HPDE6-E6E7 (cell line): Measurements from ENCODE around the gene SNX17.
"Not testable (repeated sequence)": the region's sequence is repeated elsewhere in the genome, so short reads cannot be mapped to it uniquely, and the experiment has no call there.

Source experiments
- DNase-seq: peaks from one replicate; pipeline ENCODE4 v3.0.0; 2011; ENCODE audit warnings: missing footprints; ENCODE audit errors: extremely low spot score

The SNX17 gene

DNA sequence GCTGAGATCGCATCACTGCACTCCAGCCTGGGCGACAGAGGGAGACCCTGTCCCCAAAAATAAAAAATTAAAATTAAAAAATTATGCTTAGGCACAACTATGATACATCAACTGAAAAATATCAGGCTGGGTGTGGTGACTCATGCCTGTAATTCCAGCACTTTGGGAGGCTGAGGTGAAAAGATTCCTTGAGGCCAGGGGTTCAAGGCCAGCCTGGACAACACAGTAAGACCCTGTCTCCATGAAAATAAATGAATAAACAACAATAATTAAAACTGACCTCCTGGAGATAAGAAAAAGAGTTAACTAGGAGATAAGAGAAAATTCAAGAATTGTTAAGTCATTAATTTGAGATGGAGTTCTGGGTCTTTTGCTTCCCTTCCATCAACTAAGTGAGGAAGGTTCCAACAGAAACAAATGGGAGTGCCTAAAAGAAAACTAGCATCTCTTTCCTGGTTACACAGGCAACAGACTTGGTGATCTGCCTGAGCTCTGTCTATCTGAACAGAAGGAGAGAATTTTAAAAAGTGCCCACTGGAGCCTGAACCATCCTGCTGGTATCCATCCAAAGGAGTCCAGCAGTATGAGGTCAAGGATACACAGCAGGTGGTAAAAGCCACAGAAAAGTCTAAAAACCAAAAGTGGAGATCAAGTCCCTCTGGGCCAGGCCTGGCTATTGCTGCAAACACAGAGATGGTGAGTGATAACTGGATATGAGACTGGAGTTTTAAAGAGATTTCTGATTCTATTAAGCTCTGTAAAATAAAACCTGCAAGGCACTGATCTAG is 30.1 kb downstream of the SNX17 start:
- DNase-seq = no peak

DNA sequence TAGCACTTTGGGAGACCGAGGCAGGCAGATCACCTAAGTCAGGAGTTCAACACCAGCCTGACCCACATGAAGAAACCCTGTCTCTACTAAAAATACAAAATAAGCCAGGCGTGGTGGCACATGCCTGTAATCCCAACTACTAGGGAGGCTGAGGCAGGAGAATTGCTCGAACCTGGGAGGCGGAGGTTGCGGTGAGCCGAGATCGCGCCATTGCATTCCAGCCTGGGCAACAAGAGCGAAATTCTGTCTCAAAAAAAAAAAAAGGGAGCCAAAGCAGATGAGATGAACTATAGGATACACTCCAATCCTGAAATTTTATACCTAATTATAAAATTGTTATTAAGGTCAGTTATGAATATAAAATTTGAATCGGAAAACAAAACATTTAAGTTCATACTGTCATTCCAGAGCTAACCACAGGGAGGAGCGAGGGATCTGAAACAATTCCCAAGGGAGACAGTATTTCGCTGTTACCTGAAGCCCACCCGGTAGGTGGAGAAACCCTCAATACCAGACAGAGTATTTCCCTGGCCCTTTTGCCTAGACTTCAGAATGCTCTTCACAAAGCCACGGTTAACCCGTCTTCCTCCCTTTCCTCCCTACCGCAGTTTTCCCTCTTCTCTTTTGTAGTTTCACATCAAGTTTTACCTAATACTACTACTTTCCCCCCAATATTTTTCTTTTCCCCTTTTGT is 37.5 kb downstream of the SNX17 start:
- DNase-seq = peak; percentile 38

DNA sequence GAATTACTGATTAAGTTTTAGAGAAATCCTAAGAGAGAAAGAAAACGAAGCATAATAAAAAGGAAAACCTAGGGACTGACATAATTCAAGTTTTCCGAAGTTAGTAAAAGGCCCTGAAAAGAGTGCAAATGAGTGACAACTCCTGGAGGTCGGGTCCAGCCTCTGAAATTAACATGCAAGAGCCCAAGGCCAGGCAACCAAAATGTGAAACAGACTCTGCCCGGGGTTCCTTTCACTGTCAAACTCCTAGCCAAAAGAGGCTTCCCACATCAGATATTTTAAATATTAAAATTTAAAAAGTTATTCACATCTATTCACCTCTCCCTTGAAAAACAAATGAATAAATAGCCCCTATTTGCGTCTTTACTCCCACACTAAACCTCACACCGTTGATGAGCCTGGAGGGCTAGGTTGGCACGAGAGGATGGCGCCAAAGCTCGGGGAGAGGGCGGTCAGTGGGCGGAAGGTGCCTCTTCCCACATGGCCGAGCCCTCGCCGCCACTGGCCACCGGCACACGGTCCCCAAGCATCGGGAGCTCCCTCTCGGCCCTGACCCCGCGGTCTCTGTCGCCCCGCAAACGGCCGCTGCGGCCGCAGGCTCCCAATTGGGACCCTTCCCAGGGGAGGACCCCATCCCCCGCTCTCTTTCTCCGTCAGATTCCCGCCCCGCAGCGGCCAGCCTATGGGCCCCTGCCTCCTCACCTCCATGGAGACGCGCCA is 38.3 kb downstream of the SNX17 start:
- DNase-seq = peak; percentile 14

DNA sequence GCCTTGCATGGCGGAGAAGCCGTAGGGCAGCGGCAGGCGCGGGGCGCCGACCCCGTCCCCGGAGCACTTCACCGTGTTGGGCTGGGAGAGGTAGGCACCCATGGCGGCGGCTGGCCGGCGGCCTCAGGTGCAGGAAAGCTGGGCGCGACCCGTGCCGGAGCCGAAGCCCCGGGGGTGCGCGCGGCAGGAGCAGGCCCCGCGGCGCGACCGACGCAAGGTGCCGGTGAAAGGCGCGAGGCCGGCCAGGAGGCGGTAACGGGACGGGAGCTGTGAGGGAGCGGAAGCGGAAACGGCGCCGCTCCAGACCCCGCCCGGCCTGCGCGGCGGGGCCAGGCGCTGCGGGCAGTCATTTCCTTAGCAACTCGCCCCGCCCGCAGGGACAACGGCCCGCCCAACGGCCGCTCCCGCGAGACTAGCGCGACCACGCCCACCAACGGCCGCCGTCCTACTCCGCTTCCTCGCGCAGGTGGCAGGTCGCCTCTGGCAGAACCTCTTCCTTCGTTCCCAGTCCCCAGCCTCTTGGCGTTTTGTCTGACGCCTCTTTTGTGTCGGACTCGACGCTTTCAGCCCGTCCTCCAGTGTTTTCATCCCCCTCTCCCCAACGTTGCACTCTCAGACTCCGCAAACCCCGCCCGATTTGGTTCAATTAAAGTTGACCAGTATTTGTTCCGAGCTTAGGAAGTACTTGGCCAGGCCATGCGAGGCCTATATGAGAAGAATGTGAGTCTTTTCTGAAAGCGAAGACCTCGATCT is 39.1 kb downstream of the SNX17 start, which contains the start of gene PPM1G:
TSS of gene PPM1G (minus strand) at position 271 of the 753 bp plus-strand sequence. CDS start at position 102, 169 bp downstream.
- peak; percentile 87 for DNase-seq

DNA sequence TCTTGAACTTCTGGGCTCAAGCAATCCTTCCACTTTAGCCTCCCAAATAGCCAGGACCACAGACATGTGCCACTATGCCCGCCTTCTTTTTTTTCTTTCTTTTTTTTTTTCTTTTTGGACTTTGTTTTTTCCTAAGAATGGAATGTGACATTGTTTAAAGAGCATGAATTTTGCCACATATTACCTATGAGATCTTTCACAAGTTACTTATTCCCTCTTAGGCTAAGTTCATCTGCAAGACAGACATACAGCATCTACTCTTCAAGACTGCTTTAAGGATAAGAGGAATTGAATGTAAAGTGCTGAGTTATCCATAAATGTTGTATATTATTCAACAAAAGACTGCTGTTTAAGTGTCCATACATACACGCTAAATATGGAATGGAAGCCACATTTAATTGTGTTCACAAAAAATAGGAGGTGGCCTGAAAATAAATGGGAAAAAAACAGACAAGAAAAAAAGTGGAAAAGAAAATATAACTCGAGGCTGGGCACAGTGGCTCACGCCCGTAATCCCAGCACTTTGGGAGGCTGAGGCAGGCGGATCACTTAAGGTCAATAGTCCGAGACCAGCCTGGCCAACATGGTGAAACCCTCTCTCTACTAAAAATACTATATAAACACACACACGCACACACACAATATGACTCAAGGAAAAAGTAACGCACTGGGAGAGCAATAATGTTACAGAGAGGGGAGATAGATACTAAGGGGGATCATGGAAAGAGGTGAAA is 42.2 kb downstream of the SNX17 start:
- no peak for DNase-seq

DNA sequence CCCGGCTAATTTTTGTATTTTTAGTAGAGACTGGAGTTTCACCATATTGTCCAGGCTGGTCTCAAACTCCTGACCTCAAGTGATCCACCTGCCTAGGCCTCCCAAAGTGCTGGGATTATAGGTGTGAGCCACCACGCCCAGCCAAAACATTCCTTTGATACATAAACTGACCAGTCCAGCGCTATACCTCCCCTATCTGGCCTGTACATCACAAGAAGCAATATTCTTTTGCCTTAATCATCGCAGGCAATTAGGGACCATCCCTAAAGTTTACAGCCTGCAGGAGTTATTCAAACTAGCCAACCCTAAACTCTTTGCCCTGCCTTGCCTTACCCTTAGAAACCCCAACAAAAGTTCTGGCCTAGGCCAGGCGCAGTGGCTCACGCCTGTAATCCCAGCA is 45.7 kb downstream of the SNX17 start:
- no peak for DNase-seq

DNA sequence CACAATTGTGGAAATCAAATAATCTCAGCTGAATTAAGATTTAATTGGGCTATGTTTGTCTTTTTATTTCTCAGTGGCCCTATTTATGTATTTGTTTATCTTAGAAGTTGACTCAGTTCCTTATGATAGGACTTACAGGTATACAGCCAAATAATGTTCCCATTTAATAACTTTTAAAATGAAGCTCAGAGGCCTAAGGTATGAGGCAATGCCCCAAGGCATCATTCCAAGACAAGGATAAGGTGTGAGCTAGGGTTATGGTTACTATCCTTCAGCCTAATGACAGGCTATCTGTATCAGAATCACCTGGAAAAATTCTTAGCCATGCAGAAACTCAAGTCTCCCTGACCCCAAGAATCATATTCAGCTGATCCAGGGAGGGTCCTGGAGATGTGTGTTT is 50.6 kb downstream of the SNX17 start:
- no peak for DNase-seq

DNA sequence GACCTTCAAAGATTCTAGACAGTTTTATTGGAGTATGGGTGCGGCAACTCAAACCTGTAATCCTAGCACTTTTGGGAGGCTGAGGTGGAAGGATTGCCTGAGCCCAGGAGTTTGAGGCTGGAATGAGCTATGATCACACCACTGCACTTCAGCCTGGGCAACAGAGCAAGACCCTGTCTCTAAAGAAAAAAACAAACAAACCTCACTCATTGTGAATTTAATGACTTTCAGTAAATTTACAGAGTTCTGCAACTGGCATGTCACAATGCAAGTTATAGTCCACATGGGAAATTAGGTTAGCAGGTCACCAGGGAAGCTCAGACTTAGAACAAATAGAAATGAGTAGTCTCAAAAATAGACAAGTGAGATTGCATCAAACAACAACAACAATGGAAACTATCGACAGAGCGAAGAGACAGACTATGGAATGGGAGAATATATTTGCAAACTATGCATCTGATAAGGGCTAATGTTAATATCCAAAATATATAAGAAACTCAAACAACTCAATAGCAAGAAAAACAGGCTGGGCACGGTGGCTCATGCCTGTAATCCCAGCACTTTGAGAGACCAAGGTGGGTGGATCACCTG is 51.3 kb downstream of the SNX17 start:
- no peak for DNase-seq

DNA sequence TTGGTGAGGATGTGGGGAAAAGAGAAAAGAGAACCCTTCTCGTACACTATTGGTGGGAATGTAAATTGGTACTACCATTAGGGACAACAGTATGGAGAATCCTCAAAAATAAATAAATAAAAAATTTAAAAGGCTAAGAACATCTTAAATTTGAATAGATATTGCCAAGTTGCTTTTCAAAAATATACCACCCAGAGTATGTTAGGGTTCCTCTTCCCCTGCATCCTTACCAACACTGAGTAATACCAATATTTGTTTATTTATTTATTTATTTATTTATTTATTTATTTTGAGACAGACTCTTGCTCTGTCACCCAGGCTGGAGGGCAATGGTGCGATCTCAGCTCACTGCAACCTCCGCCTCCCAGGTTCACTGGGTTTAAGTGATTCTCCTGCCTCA is 52.5 kb downstream of the SNX17 start:
- DNase-seq = no peak

DNA sequence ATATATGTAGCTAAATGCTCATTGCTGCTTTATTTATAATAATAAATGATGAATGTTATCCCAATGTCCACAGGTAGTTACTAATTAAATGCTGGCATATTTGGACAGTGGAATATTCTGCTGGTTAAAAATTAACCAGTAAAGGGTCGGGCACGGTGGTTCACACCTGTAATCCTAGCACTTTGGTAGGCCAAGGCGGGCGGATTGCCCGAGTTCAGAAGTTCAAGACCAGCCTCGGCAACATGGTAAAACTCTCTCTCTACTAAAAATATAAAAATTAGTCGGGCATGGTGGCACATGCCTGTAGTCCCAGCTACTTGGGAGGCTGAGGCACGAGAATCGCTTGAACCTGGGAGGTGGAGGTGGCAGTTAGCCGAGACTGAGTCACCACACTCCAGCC is 54.6 kb downstream of the SNX17 start:
- not testable (repeated sequence) for DNase-seq
